Stimulated activated CD8-positive, alpha-beta memory T cell treated with anti-CD3 and anti-CD28 coated beads, Interleukin-12 subunit alpha, Interleukin-12 subunit beta, amount 100 ng/mL, for 24 hours (primary cell): Measurements from ENCODE around the gene CROT.
A peak's percentile ranks its signal among the peaks of the same experiment; 100 is the strongest.
"Not testable (repeated sequence)": the region's sequence is repeated elsewhere in the genome, so short reads cannot be mapped to it uniquely, and the experiment has no call there.

Source experiments
- DNase-seq: peaks from one replicate; pipeline ENCODE4 v3.0.0-alpha.2; 2020; ENCODE audit errors: extremely low read depth

CROT gene

GRCh38 chr7:87345166-87345927 lies at the start of gene CROT:
Gene CROT, plus strand, starts transcription at chr7:87345664. Its CDS starts 3,405 bp downstream, at chr7:87349069.
- peak; percentile 90 for DNase-seq

GRCh38 chr7:87300756-87301155 lies 44.7 kb upstream of the CROT start:
- DNase-seq, result no peak

- no peak for DNase-seq
Observed at GRCh38 chr7:87310790-87311419, 34.6 kb upstream of the CROT start.

GRCh38 chr7:87312215-87312865 lies 33.1 kb upstream of the CROT start:
- peak; percentile 3 for DNase-seq

- no peak for DNase-seq
Observed at GRCh38 chr7:87316097-87316700, 29.3 kb upstream of the CROT start.

- no peak for DNase-seq
Observed at GRCh38 chr7:87316846-87317552, 28.5 kb upstream of the CROT start.

GRCh38 chr7:87317691-87318245 lies 27.7 kb upstream of the CROT start:
- DNase-seq, result no peak

- no peak for DNase-seq
Observed at GRCh38 chr7:87318741-87319140, 26.7 kb upstream of the CROT start.

- DNase-seq, result not testable (repeated sequence)
Observed at GRCh38 chr7:87319154-87319581, 26.3 kb upstream of the CROT start.

- DNase-seq, result no peak
Observed at GRCh38 chr7:87322912-87323311, 22.6 kb upstream of the CROT start.

GRCh38 chr7:87325576-87326370 lies 19.7 kb upstream of the CROT start:
- DNase-seq, result no peak

- DNase-seq, result no peak
Observed at GRCh38 chr7:87328281-87328680, 17.2 kb upstream of the CROT start.

- DNase-seq, result no peak
Observed at GRCh38 chr7:87330316-87330715, 15.1 kb upstream of the CROT start.

- DNase-seq, result no peak
Observed at GRCh38 chr7:87330942-87331341, 14.5 kb upstream of the CROT start.

GRCh38 chr7:87331687-87332252 lies 13.7 kb upstream of the CROT start:
- DNase-seq, result no peak

- no peak for DNase-seq
Observed at GRCh38 chr7:87332321-87332720, 13.1 kb upstream of the CROT start.

- DNase-seq, result no peak
Observed at GRCh38 chr7:87336136-87336535, 9.3 kb upstream of the CROT start.

- DNase-seq, result no peak
Observed at GRCh38 chr7:87337331-87337730, 8.1 kb upstream of the CROT start.

GRCh38 chr7:87339373-87339897 lies 6.0 kb upstream of the CROT start:
- DNase-seq, result no peak

GRCh38 chr7:87341441-87341840 lies 4.0 kb upstream of the CROT start:
- no peak for DNase-seq
